Gastrocnemius medialis (tissue), 4 donors: ENCODE results near the gene CCDC12. TPM values are rescaled to one million over a fixed set of nuclear protein-coding genes. Genes with fewer than 3 reads are reported as not detected.

Experiments used
- ATAC-seq, 2 donors: fragments of 150-250 bp; one replicate each; pipeline ENCODE4 v1.9.1; 2016
- DNase-seq, 2 donors: peaks; one replicate each; pipeline ENCODE4 v3.0.0-alpha.2; 2019
- H3K27ac ChIP-seq, 4 donors: fragments of 200-600 bp; sonication (generic); 1 replicate in 1 of 4; 2 replicates in 3 of 4; pipeline ENCODE4 v1.5.1; 2016 to 2018; ENCODE audit warnings: mild to moderate bottlenecking in 2 of 4, moderate library complexity in 1 of 4
- H3K27me3 ChIP-seq, 3 donors: fragments of 200-600 bp; sonication (generic) in 2 of 3; 1 replicate in 1 of 3; 2 replicates in 2 of 3; pipeline versions ENCODE4 v1.5.1 to v1.6.0; 2016 to 2019; ENCODE audit warnings: mild to moderate bottlenecking in 1 of 3, moderate library complexity in 1 of 3
- H3K36me3 ChIP-seq, 2 donors: fragments of 200-600 bp; sonication (generic) in 1 of 2; one replicate each; pipeline ENCODE4 v1.5.1; 2017 to 2018
- H3K4me1 ChIP-seq, 2 donors: fragments of 200-600 bp; sonication (generic) in 1 of 2; one replicate each; pipeline ENCODE4 v1.5.1; 2016 to 2017; ENCODE audit warnings: mild to moderate bottlenecking in 2 of 2
- H3K4me3 ChIP-seq, 4 donors: fragments of 200-600 bp; sonication (generic) in 3 of 4; 1 replicate in 1 of 4; 2 replicates in 3 of 4; pipeline ENCODE4 v1.5.1; 2016 to 2019; ENCODE audit warnings: mild to moderate bottlenecking in 2 of 4
- H3K9me3 ChIP-seq, 3 donors: fragments of 200-600 bp; sonication (generic) in 2 of 3; 1 replicate in 1 of 3; 2 replicates in 2 of 3; pipeline ENCODE4 v1.5.1; 2016 to 2019
- CTCF ChIP-seq, 5 experiments: fragments of 450-650 bp in 3 of 5; fragments of 200-600 bp in 2 of 5; sonication (generic) in 2 of 5; IDR thresholded peaks in 4 of 5; conservative IDR thresholded peaks in 1 of 5; 1 replicate in 4 of 5; 2 replicates in 1 of 5; pipeline ENCODE4 v1.5.1; 2016 to 2019; ENCODE audit warnings: antibody characterized with exemption in 5 of 5, mild to moderate bottlenecking in 3 of 5, moderate library complexity in 3 of 5
- POLR2A ChIP-seq, 2 donors: fragments of 450-650 bp; IDR thresholded peaks; one replicate each; pipeline ENCODE4 v1.6.1; 2017; ENCODE audit warnings: antibody characterized with exemption in 2 of 2, mild to moderate bottlenecking in 2 of 2, moderate library complexity in 2 of 2
- in situ Hi-C, 4 donors: fragments of 200-750 bp; cut with MboI; loops; one replicate each; pipeline versions ENCODE4 v1.15.0 to v1.8.0; 2017; ENCODE audit warnings: low sequenced_read_pairs in 4 of 4
- intact Hi-C: fragments of 100-400 bp; cut with DNase I; formaldehyde crosslinking; loops from one replicate; pipeline ENCODE4 v1.15.1; 2023; ENCODE audit warnings: low total_unique reads
- total RNA-seq, 4 donors: library from RNA; depleted of rRNA; stranded (reverse); fragments of >200 nt; gene quantifications; one replicate each; pipeline versions ENCODE4 v1.1.0 to v1.2.3, GENCODE V29; 2016

Gene CCDC12
- total RNA-seq, 4 donors from 2014 or later: 24.6 to 32.0 (median 29.0) TPM

- H3K27ac ChIP-seq: no peak overlapping the region
- intact Hi-C loops: no loop called here
- no peak overlapping the region for H3K4me3 ChIP-seq
- H3K9me3 ChIP-seq: no peaks in the 10 kb centered on the region
- in situ Hi-C loops: loop anchor here in 2 of 4 donors (10.0 kb wide), 2 partner anchors 67 to 203 kb away; partner anchors contain the start of gene PRSS50 (in 2 of the 2)
- DNase-seq (no peak), ATAC-seq (no peak)
- H3K4me1 ChIP-seq: peaks cover 10 to 18% of the 10 kb centered on the region in 2 donors
- no peaks in the 10 kb centered on the region for H3K27me3 ChIP-seq
- peaks cover 0 to 57% of the 10 kb centered on the region in 2 donors for H3K36me3 ChIP-seq
- TF ChIP-seq CTCF (IDR thresholded peaks at IDR 0.05 in 4 of 5, conservative IDR thresholded peaks at IDR 0.05 in 1 of 5): no peak
- TF ChIP-seq POLR2A (IDR thresholded peaks at IDR 0.05): no peak
Observed at GRCh38 chr3:46918202-46918601, 58.3 kb downstream of the CCDC12 start.

GRCh38 chr3:46917257-46917656 is 59.3 kb downstream of the CCDC12 start:
- no peak for DNase-seq
- TF ChIP-seq CTCF (IDR thresholded peaks at IDR 0.05 in 4 of 5, conservative IDR thresholded peaks at IDR 0.05 in 1 of 5): no peak
- no peak for TF ChIP-seq POLR2A (IDR thresholded peaks at IDR 0.05)

GRCh38 chr3:46916799-46917198 is 59.7 kb downstream of the CCDC12 start:
- Histone ChIP-seq H3K27me3 (no peaks in the 10 kb centered on the region), H3K4me1 (peaks cover 10 to 18% of the 10 kb centered on the region in 2 donors), H3K36me3 (peaks cover 0 to 43% of the 10 kb centered on the region in 2 donors), H3K27ac (no peak overlapping the region), H3K4me3 (no peak overlapping the region), H3K9me3 (no peaks in the 10 kb centered on the region)
- no peak for DNase-seq
- intact Hi-C loops: no loop called here
- no peak for ATAC-seq
- TF ChIP-seq CTCF (IDR thresholded peaks at IDR 0.05 in 4 of 5, conservative IDR thresholded peaks at IDR 0.05 in 1 of 5): no peak
- TF ChIP-seq POLR2A (IDR thresholded peaks at IDR 0.05): no peak
- in situ Hi-C loops: loop anchor here in 2 of 4 donors (10.0 kb wide), 2 partner anchors 68 to 202 kb away; partner anchors contain the start of gene PRSS50 (in 2 of the 2)

More at GRCh38 chr3:46917257-46917656, 59.3 kb downstream of the CCDC12 start:
- no peaks in the 10 kb centered on the region for H3K27me3 ChIP-seq
- H3K9me3 ChIP-seq: no peaks in the 10 kb centered on the region
- intact Hi-C loops (no loop called here), in situ Hi-C loops (loop anchor here in 2 of 4 donors (10.0 kb wide), 2 partner anchors 68 to 202 kb away; partner anchors contain the start of gene PRSS50 (in 2 of the 2))
- H3K27ac ChIP-seq: no peak overlapping the region
- peaks cover 0 to 48% of the 10 kb centered on the region in 2 donors for H3K36me3 ChIP-seq
- peaks cover 10 to 18% of the 10 kb centered on the region in 2 donors for H3K4me1 ChIP-seq
- no peak overlapping the region for H3K4me3 ChIP-seq
- no peak for ATAC-seq

GRCh38 chr3:46916278-46916677 is 60.3 kb downstream of the CCDC12 start:
- peak overlapping the region; percentile 64 to 72 (median 70) for H3K27ac ChIP-seq
- no peak for TF ChIP-seq CTCF (IDR thresholded peaks at IDR 0.05 in 4 of 5, conservative IDR thresholded peaks at IDR 0.05 in 1 of 5)
- no peak for TF ChIP-seq POLR2A (IDR thresholded peaks at IDR 0.05)
- intact Hi-C loops (no loop called here), in situ Hi-C loops (loop anchor here in 2 of 4 donors (10.0 kb wide), 2 partner anchors 69 to 201 kb away; partner anchors contain the start of gene PRSS50 (in 2 of the 2))
- H3K9me3 ChIP-seq: no peaks in the 10 kb centered on the region
- ATAC-seq: no peak
- no peaks in the 10 kb centered on the region for H3K27me3 ChIP-seq
- DNase-seq: no peak
- H3K4me1 ChIP-seq: peaks cover 10 to 18% of the 10 kb centered on the region in 2 donors
- H3K36me3 ChIP-seq: peaks cover 0 to 38% of the 10 kb centered on the region in 2 donors
- H3K4me3 ChIP-seq: no peak overlapping the region
